GM19452 (cell line): ENCODE data around the gene HCN3.

Experiments used
- ATAC-seq: cut with Tn5 transposase; IDR thresholded peaks from one replicate; pipeline ENCODE4 v1.9.1; 2021; ENCODE audit not compliant: unreplicated experiment

The HCN3 gene

GRCh38 chr1:155308493-155309422 lies 31.5 kb downstream of the HCN3 start, which contains the start of gene FDPS:
FDPS (plus strand) TSS chr1:155308866; CDS start chr1:155309790, 924 bp downstream.
- ATAC-seq = peak; percentile 92

DNA sequence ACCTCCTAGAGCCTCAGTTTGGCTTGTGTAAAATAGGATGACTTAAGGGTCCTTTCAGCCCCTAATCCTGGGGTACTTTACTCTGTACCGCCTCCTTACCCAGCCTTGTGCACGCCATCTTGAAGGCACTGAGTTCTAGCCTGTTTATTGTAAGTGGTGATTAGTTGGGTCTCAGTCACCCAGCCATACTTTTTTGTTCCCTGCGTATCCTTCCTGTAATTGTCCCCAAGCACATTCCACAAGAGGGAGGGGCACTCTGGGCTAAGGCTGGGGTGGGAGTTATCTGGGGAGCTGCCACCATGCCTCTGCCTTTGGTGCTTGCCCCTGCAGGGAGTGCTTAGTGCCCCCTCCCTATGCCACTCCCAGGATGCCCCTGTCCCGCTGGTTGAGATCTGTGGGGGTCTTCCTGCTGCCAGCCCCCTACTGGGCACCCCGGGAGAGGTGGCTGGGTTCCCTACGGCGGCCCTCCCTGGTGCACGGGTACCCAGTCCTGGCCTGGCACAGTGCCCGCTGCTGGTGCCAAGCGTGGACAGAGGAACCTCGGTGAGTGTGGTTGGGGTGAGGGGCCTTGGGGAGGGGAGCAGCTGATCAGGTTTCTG lies 32.3 kb downstream of the HCN3 start:
- ATAC-seq = no peak

GRCh38 chr1:155313261-155313660 lies 36.0 kb downstream of the HCN3 start:
- no peak for ATAC-seq

DNA sequence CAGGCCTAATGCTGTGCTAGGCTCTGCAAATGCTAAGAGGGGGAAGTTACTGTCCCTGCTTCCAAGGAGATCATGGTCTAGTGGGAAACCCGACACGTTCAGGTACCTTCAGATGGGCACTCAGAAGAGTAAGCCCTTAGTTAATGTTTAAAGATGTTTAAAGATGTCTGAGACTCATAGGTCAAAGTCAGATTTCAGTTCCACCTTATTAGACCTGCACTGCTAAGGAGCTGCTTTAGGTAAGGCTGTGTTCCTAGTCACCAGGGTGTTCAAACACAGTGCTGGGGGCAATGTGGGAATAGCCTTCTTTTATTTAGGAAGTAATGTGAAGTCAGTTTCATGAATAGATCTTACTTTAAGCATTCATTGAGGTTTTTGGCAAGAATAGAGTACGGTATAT lies 39.7 kb downstream of the HCN3 start:
- ATAC-seq = no peak

DNA sequence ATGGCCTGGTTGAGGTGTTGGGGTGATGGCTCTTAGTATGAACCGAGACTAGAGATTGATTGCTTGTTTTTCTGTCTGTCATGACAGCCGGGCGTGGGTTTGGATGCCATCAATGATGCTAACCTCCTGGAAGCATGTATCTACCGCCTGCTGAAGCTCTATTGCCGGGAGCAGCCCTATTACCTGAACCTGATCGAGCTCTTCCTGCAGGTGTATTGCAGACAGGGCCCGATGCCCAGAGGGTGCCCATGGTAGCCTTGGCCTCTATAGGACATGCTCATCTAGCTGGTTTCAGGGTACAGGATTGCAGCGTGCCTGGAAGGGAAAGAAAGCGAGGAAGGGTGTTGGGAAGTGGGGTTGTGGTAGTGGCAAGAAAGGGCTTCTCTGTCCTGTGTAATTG lies 40.8 kb downstream of the HCN3 start:
- no peak for ATAC-seq

DNA sequence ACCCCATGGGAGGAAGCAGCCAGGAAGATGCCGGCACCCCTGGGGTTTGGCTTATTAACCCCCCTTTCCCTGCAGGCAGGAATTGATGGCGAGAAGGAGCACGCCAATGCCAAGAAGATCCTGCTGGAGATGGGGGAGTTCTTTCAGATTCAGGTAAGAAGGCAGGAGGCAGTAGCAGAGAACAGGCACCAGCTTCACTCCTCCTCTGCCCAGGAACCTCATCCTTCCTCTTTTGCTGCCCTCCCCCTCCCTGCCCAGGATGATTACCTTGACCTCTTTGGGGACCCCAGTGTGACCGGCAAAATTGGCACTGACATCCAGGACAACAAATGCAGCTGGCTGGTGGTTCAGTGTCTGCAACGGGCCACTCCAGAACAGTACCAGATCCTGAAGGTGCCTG lies 42.3 kb downstream of the HCN3 start:
- no peak for ATAC-seq

GRCh38 chr1:155320252-155320651 lies 43.0 kb downstream of the HCN3 start:
- no peak for ATAC-seq

- no peak for ATAC-seq
These were observed 43.7 kb downstream of the HCN3 start, which contains the start of gene RUSC1 for GRCh38 chr1:155320661-155321617. RUSC1 (plus strand) TSS chr1:155320894; CDS start chr1:155321774, 880 bp downstream.

- ATAC-seq = no peak
These were observed 44.6 kb downstream of the HCN3 start for GRCh38 chr1:155321639-155322503.

- no peak for ATAC-seq
These were observed 45.3 kb downstream of the HCN3 start for GRCh38 chr1:155322571-155322952.

- ATAC-seq = no peak
These were observed 45.9 kb downstream of the HCN3 start for GRCh38 chr1:155322953-155323728.

- peak; percentile 48 for ATAC-seq
These were observed 46.4 kb downstream of the HCN3 start for GRCh38 chr1:155323729-155324036.

GRCh38 chr1:155324037-155324716 lies 46.9 kb downstream of the HCN3 start:
- ATAC-seq = peak; percentile 69

- no peak for ATAC-seq
These were observed 47.7 kb downstream of the HCN3 start for GRCh38 chr1:155324717-155325602.

GRCh38 chr1:155325603-155325893 lies 48.3 kb downstream of the HCN3 start:
- no peak for ATAC-seq

DNA sequence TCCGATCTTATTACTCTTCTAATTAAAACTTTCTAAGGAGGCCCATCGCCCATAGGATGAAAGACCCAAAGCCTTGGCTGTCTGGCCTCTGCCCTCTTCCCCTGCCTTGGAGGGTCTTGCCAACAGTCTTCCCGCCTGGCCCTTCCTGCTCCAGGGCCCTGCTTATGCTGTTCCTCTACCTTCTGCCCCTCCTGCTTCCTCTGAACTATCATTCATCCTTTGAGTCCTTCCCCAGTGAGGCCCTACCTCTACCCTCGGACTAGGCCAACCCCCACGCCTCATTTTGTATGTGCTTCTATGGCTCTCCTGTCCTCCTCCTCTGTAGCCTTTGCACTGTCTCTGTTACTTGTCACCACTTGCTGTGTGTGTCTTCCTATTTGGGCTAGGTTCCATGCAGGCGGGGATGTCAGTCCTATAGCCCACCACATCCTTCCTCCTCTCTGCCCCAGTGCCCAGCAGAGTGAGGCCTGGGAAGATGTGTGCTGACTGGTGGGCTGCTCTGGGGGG lies 48.8 kb downstream of the HCN3 start:
- ATAC-seq = no peak

- no peak for ATAC-seq
These were observed 49.4 kb downstream of the HCN3 start for GRCh38 chr1:155326631-155327037.

- no peak for ATAC-seq
These were observed 50.7 kb downstream of the HCN3 start for GRCh38 chr1:155327981-155328380.
